ENCODE measurements around the gene NAV2. TPM values are rescaled to one million over a fixed set of nuclear protein-coding genes. Genes with fewer than 3 reads are reported as not detected.

NAV2 gene
- total and polyA plus RNA-seq, 5 experiments from 2014 or later, result 0.06 to 4.2 (median 1.1) TPM; not detected in 1

DNA sequence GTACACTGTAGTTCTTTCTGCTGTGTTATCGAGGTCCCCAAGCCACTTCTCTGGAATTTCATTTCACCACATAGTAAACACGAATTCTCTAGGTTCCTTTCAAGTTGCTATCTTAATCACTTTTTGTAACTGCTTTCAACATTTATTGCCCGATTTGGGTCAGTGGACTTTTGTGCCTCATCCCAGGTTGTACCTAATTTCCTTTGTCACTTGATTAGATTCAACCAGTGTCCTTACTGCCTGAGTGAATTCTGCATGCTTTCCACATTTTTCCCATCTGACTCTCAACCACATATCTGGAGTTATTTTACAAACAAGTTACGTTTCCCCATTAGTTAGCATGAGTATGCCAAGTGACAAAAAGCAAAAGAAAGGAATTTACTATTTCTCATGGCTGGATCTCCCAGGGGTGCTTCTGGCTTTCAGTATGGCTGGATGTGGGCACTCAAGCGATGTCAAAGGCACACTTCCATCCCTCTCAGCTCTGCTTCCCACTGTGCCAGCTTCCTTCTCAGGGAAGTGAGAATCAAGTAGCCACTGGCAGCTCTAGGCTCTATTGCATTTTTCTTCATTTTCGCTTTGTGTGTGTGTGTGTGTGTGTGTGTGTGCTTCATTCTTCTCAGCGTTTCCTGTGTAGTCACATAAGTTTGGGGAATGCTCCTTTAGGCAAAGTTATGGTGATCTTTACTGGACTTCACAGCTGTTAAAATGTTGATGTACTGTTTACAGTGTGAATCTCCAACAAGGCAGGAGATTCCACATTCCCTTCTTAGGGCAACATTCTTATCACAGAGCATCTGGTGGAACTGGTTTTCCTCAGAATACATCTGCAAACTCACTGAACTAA is 318.7 kb downstream of the NAV2 start:
- ATAC-seq (no peak), DNase-seq (no peak)
- no peak overlapping the region for H3K27ac Mint-ChIP-seq
- no peaks in the 10 kb centered on the region for H3K9me3 Mint-ChIP-seq
- no peak overlapping the region for H3K4me3 Mint-ChIP-seq
- H3K27me3 Mint-ChIP-seq, result peaks cover 1 to 23% (median 6%) of the 10 kb centered on the region in 5 donors
- POLR2A ChIA-PET, result no interaction called here
- no peaks in the 10 kb centered on the region for H3K4me1 Mint-ChIP-seq
- no peaks in the 10 kb centered on the region for H3K36me3 Mint-ChIP-seq

GRCh38 chr11:20032127-20032526 is 319.5 kb downstream of the NAV2 start:
- H3K4me1 Mint-ChIP-seq, result no peaks in the 10 kb centered on the region
- H3K9me3 Mint-ChIP-seq, result no peaks in the 10 kb centered on the region
- no peak overlapping the region for H3K4me3 Mint-ChIP-seq
- peaks cover 5 to 27% (median 6%) of the 10 kb centered on the region in 5 donors for H3K27me3 Mint-ChIP-seq
- H3K27ac Mint-ChIP-seq, result peak overlapping the region in 1 of 10 donors; percentile 31
- POLR2A ChIA-PET, result no interaction called here
- peaks cover 0 to under 1% (median 0%) of the 10 kb centered on the region in 3 donors for H3K36me3 Mint-ChIP-seq
- ATAC-seq, result no peak
- no peak for DNase-seq

DNA sequence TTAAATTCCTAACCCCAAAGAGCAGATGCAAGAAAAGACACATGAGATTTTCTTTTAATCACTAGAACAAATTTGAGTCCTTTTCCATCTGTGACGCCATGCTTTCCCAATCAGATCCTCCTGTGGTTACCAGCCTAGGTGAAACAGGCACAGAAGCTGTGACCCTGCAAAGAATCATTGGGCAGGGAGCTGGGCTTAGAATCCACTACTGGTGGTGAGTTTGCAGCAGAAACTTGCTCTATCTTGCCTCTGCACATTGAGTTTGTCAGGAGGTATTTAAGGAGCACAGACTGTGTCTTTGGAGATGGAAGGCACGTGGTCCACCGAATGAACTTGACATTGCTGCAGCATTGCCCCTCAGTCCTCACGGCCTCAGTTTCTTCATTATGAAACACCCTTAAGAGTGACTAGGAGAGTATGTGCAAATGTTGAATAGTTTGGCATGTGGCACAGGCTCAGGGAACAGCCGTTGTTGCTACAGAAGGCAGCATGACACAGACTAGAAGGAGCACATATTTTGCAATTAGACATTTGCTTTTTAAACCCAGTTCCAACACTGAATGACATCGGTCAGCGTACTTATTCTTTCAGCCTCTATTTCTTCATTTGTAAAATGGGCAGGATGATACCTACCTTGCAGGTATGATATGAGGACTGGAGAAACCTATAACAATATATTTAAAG is 320.1 kb downstream of the NAV2 start:
- Mint-ChIP-seq H3K27me3 (peaks cover 6 to 27% (median 6%) of the 10 kb centered on the region in 5 donors), H3K4me1 (no peaks in the 10 kb centered on the region), H3K36me3 (peaks cover 0 to 2% (median 0%) of the 10 kb centered on the region in 3 donors), H3K9me3 (no peaks in the 10 kb centered on the region), H3K4me3 (no peak overlapping the region), H3K27ac (no peak overlapping the region)
- DNase-seq (no peak), ATAC-seq (no peak)
- POLR2A ChIA-PET, result no interaction called here

DNA sequence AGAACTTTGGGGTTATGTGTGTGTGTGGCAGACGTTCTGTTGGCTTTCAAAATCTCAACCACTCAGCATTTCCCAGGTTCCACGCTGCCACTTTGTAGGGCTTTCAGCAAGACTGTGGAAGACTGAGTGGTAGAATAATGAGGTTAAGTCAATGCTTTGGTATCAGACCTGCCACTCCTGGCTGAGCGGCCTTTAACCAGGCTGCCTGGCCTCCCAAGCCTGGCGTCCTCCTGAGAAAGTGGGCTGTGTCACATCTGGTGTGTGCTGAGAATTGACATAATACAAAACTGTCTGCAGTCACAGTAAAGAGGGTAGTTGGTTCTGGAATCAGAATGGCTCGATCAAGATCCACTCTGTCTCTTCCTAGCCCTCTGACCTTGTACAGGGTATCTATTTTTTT is 321.2 kb downstream of the NAV2 start:
- no peak for DNase-seq
- POLR2A ChIA-PET, result no interaction called here
- Mint-ChIP-seq H3K36me3 (peaks cover 0 to 2% (median 0%) of the 10 kb centered on the region in 3 donors), H3K27me3 (peaks cover 6 to 27% (median 6%) of the 10 kb centered on the region in 5 donors), H3K27ac (no peak overlapping the region), H3K4me3 (no peak overlapping the region), H3K9me3 (no peaks in the 10 kb centered on the region), H3K4me1 (no peaks in the 10 kb centered on the region)
- ATAC-seq, result no peak

DNA sequence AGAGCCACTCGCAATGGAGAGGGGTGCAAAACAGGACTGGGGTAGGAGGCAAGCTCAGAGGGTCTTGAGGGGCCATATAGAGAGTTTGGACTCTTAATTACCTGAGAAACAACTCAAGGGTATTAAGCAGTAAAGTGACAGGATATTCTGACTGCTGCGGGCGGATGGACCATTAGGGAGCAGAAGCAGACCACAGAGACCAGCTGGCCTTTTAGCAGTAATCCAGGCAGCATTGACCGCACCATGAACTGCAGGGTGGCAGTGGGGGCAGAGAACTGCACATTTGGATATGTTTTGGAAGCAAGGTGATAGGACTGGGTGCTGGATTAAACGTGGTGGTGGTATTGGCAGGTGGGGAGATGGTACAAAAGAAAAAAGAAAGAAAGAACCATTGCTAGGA is 322.3 kb downstream of the NAV2 start:
- POLR2A ChIA-PET, result no interaction called here

DNA sequence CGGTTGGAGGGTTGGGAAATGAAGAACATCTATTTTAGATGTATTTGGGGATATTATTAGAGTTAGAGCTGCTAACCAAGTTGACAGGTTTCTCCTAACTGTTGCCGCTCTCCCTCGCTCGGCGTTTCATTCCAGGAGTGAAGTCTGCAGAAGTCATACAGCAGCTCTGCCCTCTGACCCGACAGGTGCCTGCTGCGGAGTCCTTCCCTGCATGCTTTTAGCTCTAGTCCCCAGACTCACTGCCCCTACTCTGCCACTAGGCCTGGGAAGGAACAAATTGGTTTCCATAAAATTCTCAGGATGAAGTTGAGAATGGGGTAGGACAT is 322.7 kb downstream of the NAV2 start:
- H3K4me1 Mint-ChIP-seq, result no peaks in the 10 kb centered on the region
- DNase-seq, result no peak
- peaks cover 0 to 2% (median 0%) of the 10 kb centered on the region in 3 donors for H3K36me3 Mint-ChIP-seq
- POLR2A ChIA-PET, result no interaction called here
- H3K27ac Mint-ChIP-seq, result no peak overlapping the region
- ATAC-seq, result no peak
- H3K4me3 Mint-ChIP-seq, result no peak overlapping the region
- H3K27me3 Mint-ChIP-seq, result peaks cover 6 to 42% (median 8%) of the 10 kb centered on the region in 5 donors
- H3K9me3 Mint-ChIP-seq, result no peaks in the 10 kb centered on the region

More for the DNA sequence above, 322.3 kb downstream of the NAV2 start:
- no peak overlapping the region for H3K4me3 Mint-ChIP-seq
- ATAC-seq (no peak), DNase-seq (no peak)
- no peak overlapping the region for H3K27ac Mint-ChIP-seq
- no peaks in the 10 kb centered on the region for H3K4me1 Mint-ChIP-seq
- peaks cover 0 to 2% (median 0%) of the 10 kb centered on the region in 3 donors for H3K36me3 Mint-ChIP-seq
- peaks cover 6 to 38% (median 7%) of the 10 kb centered on the region in 5 donors for H3K27me3 Mint-ChIP-seq
- H3K9me3 Mint-ChIP-seq, result no peaks in the 10 kb centered on the region

DNA sequence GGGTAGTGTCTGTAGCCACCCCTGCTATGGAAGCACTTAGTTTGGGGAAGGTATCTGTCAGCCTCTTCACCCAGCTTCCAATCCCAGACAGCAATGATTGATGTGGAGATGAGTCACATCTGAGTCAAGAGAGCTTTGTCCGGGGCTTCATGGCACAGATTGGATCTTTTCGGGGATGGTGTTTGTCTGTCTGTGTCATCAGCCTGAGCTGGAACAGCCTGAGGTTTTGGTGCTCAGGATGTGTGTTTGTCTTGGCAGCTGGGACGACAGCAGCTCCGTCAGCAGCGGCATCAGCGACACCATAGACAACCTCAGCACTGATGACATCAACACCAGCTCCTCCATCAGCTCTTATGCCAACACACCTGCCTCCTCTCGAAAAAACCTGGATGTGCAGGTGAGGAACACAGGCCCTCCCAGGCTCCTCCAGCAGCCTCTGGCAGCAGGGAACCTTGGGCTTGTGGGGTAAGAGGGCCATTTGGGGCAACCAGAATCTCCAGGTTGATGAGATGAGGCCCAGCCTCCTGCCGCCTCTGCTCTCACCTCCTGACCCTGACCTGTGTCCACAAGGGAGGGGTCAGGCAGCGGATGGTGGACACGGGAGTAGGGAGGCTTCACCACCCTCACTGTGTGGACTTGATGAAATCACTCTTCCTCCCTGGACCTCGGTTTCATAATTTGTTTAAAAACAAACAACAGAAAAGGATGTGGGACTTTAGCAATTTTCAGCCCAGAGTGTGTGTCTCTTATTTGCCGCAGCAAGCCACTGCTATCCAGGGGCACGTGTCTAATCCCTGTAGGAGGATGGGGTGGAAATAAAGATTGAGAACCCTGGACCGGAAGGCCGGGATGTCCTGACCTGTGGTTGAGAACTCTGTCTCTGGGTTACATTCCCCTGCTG is 323.3 kb downstream of the NAV2 start:
- H3K4me3 Mint-ChIP-seq, result no peak overlapping the region
- H3K9me3 Mint-ChIP-seq, result no peaks in the 10 kb centered on the region
- no peak overlapping the region for H3K27ac Mint-ChIP-seq
- DNase-seq (no peak), ATAC-seq (no peak)
- H3K4me1 Mint-ChIP-seq, result no peaks in the 10 kb centered on the region
- H3K36me3 Mint-ChIP-seq, result peaks cover 0 to 2% (median 0%) of the 10 kb centered on the region in 3 donors
- POLR2A ChIA-PET, result no interaction called here
- peaks cover 6 to 48% (median 8%) of the 10 kb centered on the region in 5 donors for H3K27me3 Mint-ChIP-seq

DNA sequence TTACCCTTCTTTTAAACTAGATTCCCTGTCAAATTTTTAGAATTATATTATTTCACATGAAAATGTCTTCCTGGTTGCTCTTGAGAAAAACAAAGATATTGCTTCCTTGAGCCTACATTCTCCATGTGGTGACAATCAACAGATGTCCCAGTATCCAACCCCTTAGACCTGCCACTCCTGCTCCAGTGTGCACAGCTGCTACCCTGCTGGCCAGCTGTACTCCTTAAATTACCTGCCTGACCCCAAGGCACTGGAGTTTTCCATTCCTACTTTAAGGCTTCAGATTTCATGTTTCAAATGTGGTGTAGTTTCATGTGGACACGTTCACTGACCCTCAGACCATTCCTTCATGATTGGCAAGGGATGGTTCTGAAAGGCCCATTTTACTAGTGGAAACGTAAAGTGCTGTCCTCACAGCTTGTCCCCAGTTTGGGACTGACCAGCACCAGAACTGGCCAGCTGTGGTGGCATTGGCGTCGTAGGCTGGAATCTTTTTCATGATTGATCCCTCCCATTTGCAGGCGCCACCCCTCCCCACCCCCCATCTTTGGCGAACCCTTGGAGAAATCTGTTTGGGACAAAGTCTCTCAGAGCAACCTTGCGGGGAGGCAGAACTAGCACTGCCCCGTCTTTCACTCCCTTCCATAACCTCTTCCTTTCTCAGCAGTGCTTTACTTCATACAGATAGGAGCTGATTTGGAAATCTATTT is 324.1 kb downstream of the NAV2 start:
- H3K9me3 Mint-ChIP-seq, result no peaks in the 10 kb centered on the region
- ATAC-seq (no peak), DNase-seq (no peak)
- H3K36me3 Mint-ChIP-seq, result peaks cover 0 to 2% (median 0%) of the 10 kb centered on the region in 3 donors
- POLR2A ChIA-PET, result no interaction called here
- peaks cover 6 to 51% (median 8%) of the 10 kb centered on the region in 5 donors for H3K27me3 Mint-ChIP-seq
- no peaks in the 10 kb centered on the region for H3K4me1 Mint-ChIP-seq
- no peak overlapping the region for H3K27ac Mint-ChIP-seq
- H3K4me3 Mint-ChIP-seq, result no peak overlapping the region

DNA sequence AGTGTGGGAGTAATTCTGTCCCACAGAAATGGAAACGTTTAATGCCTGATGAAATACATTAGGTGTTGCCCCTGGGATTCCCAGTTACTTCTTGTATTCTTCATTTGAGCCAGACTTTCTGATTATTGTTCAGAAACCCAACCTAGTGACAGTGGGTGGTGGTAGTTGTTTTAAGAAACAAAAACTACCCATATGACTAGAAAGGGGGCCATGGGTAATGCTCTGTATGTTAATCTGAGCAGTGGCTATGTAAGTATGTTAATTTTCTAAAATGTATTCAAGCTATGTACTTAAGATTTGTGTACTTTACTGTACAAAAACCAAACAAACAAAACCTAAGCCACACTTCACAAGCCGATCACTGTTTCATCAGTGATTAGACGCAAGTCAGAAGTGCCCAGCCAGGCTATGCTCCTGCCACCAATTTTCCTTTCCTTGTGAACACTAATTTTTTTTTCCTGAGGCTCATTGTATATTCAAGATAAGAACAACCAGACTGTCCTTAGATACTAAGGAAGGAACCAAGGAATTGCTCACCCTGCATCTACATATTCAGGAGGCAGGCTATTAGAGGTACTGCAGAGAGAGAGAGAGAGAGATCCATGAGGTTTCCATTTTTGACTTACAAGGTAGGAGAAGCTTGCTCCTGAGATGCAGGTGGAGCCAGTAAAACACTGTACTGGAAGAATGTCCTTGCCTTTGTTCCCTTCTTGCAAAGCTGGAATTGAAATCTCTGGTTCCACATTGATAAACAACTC is 324.9 kb downstream of the NAV2 start:
- POLR2A ChIA-PET, result no interaction called here
- Mint-ChIP-seq H3K4me1 (no peaks in the 10 kb centered on the region), H3K36me3 (peaks cover 0 to 2% (median 0%) of the 10 kb centered on the region in 3 donors), H3K27ac (no peak overlapping the region), H3K4me3 (no peak overlapping the region), H3K27me3 (peaks cover 4 to 58% (median 8%) of the 10 kb centered on the region in 5 donors), H3K9me3 (no peaks in the 10 kb centered on the region)
- ATAC-seq (no peak), DNase-seq (no peak)

- POLR2A ChIA-PET, result no interaction called here
Observed at GRCh38 chr11:20038412-20038811, 325.8 kb downstream of the NAV2 start.

GRCh38 chr11:20038972-20039371 is 326.3 kb downstream of the NAV2 start:
- no peaks in the 10 kb centered on the region for H3K9me3 Mint-ChIP-seq

More at GRCh38 chr11:20038412-20038811, 325.8 kb downstream of the NAV2 start:
- no peak overlapping the region for H3K4me3 Mint-ChIP-seq
- peaks cover 0 to 2% (median 0%) of the 10 kb centered on the region in 3 donors for H3K36me3 Mint-ChIP-seq
- H3K27me3 Mint-ChIP-seq, result peaks cover 0 to 66% (median 10%) of the 10 kb centered on the region in 5 donors
- DNase-seq (no peak), ATAC-seq (no peak)
- H3K9me3 Mint-ChIP-seq, result no peaks in the 10 kb centered on the region
- no peak overlapping the region for H3K27ac Mint-ChIP-seq
- H3K4me1 Mint-ChIP-seq, result no peaks in the 10 kb centered on the region

More at GRCh38 chr11:20038972-20039371, 326.3 kb downstream of the NAV2 start:
- DNase-seq (no peak), ATAC-seq (no peak)
- peaks cover 0 to 70% (median 10%) of the 10 kb centered on the region in 5 donors for H3K27me3 Mint-ChIP-seq
- no peak overlapping the region for H3K27ac Mint-ChIP-seq
- no peaks in the 10 kb centered on the region for H3K4me1 Mint-ChIP-seq
- no peak overlapping the region for H3K4me3 Mint-ChIP-seq
- peaks cover 0 to 2% (median 0%) of the 10 kb centered on the region in 3 donors for H3K36me3 Mint-ChIP-seq
- POLR2A ChIA-PET, result no interaction called here
